Measurements from ENCODE around the gene APOBEC3G. TPM values are rescaled to one million over a fixed set of nuclear protein-coding genes. Genes with fewer than 3 reads are reported as not detected.
"Not testable (repeated sequence)": the region's sequence is repeated elsewhere in the genome, so short reads cannot be mapped to it uniquely, and the experiment has no call there.

APOBEC3G gene
- total and polyA plus RNA-seq, 12 donors: 1.9 to 17.7 (median 3.1) TPM

DNA sequence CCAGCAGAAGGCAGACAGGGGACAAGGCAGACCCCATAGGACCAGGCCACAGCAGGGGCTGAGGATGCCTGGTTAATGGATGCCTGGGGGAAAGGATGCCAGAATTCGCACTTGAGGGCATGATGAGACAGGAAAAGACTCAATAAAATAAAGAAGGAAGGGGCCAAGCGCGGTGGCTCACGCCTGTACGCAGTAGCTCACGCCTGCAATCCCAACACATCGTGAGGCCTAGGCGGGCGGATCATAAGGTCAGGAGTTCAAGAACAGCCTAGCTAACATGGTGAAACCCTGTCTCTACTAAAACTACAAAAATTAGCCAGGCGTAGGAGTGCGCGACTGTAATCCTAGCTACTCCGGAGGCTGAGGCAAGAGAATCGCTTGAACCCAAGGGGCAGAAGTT is 46.4 kb upstream of the APOBEC3G start:
- H3K27ac ChIP-seq: no peak overlapping the region
- H3K36me3 ChIP-seq: no peaks in the 10 kb centered on the region
- H3K9me3 ChIP-seq: no peaks in the 10 kb centered on the region
- H3K4me1 ChIP-seq: no peaks in the 10 kb centered on the region
- no peaks in the 10 kb centered on the region for H3K27me3 ChIP-seq
- intact Hi-C loops (cut with DNase I): no loop called here
- DNase-seq (no peak), ATAC-seq (no peak)
- 95% methylated on average over 14 of the region's 14 CpGs for WGBS, 2 donors
- no peak overlapping the region for H3K4me3 ChIP-seq
- TF ChIP-seq, protein P1, sequence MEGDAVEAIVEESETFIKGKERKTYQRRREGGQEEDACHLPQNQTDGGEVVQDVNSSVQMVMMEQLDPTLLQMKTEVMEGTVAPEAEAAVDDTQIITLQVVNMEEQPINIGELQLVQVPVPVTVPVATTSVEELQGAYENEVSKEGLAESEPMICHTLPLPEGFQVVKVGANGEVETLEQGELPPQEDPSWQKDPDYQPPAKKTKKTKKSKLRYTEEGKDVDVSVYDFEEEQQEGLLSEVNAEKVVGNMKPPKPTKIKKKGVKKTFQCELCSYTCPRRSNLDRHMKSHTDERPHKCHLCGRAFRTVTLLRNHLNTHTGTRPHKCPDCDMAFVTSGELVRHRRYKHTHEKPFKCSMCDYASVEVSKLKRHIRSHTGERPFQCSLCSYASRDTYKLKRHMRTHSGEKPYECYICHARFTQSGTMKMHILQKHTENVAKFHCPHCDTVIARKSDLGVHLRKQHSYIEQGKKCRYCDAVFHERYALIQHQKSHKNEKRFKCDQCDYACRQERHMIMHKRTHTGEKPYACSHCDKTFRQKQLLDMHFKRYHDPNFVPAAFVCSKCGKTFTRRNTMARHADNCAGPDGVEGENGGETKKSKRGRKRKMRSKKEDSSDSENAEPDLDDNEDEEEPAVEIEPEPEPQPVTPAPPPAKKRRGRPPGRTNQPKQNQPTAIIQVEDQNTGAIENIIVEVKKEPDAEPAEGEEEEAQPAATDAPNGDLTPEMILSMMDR (IDR thresholded peaks at IDR 0.05): no peak

DNA sequence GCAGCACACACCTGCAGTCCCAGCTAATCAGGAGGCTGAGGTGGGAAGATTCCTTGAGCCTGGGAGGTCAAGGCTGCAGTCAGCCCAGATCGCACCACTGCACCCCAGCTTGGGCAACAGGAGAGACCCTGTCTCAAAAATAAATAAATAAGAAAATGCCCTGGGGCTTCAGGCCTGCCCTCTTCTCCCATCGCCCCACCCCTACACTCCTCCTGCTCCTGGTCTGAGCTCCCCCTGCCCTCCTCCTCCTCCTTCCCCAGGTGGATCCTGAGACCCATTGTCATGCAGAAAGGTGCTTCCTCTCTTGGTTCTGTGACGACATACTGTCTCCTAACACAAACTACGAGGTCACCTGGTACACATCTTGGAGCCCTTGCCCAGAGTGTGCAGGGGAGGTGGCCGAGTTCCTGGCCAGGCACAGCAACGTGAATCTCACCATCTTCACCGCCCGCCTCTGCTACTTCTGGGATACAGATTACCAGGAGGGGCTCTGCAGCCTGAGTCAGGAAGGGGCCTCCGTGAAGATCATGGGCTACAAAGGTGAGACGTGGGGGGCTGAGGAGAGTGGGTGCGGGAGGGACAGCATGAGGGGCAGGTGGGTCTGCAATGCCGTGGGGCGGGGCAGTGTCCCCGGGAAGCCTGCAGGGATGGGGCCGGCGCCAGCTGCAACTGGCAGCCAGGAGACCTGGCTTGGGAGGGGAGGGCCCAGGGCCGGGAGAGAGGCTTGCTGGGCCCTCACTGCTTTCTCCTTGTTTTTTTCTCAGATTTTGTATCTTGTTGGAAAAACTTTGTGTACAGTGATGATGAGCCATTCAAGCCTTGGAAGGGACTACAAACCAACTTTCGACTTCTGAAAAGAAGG is 45.4 kb upstream of the APOBEC3G start:
- WGBS, 2 donors: 66 to 69% methylated on average over 16 of the region's 18 CpGs
- intact Hi-C loops (cut with DNase I); H3K36me3 ChIP-seq; H3K27me3 ChIP-seq; H3K4me3 ChIP-seq; ATAC-seq; DNase-seq; H3K9me3 ChIP-seq; H3K27ac ChIP-seq; H3K4me1 ChIP-seq: not testable (repeated sequence)

DNA sequence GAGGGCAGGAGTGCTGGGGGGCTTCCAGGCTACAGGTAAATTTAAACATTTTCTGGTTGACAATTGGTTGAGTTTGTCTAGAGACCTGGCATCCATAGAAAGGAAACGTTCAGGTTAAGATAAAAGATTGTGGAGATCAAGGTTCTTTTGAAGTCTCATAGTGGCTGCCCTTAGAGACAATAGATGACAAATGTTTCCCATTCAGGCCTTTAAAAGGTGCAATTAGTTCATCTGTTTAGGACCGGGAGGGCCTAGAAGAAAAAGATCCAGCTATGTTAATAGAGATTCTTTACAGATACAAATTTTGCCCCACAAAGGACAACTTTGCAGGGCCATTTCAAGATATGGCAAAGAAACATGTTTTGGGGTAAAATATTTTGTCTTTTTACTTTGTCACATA is 40.0 kb upstream of the APOBEC3G start:
- intact Hi-C loops (cut with DNase I); ATAC-seq: not testable (repeated sequence)

DNA sequence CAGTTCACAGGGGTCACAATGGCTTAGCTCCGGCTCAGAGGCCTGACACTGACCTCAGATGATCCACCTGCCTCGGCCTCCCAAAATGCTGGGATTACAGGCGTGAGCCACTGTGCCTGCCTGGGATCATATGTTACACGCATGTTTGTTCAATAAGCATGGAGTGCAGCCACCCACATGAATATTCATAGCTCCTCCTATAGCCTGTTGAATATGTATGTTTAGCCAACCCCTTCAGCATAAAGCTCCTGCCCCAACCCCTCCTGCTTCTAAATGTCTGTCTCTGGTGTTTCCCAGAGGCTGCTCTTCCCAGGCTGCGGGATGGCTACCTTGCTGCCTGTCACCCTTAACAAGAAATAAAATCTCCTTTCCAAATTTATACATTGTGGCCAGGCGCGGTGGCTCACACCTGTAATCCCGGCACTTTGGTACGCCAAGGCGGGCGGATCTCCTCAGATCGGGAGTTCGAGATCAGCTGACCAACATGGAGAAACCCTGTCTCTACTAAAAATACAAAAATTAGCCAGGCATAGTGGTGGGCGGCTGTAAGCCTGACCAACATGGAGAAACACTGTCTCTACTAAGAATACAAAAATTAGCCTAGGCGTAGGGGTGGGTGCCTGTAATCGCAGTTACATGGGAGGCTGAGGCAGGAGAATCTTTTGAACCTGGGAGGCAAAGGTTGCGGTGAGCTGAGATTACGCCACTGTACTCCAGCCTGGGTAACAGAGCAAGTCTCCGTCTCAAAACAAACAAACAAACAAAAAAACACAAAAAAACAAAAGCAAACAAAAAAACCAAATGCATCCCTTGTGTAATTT is 37.6 kb upstream of the APOBEC3G start:
- H3K27ac ChIP-seq: peak overlapping the region in 8 of 10 donors; percentile 52 to 93 (median 86)
- H3K4me3 ChIP-seq: peak overlapping the region in 3 of 10 donors; percentile 64 to 80 (median 73)
- ATAC-seq: no peak

More for the DNA sequence above, 40.0 kb upstream of the APOBEC3G start:
- not testable (repeated sequence) for H3K27ac ChIP-seq, H3K9me3 ChIP-seq, H3K4me3 ChIP-seq, H3K27me3 ChIP-seq, H3K36me3 ChIP-seq, DNase-seq
- WGBS, 2 donors: 52 to 53% methylated on average over 2 of the region's 2 CpGs
- H3K4me1 ChIP-seq: peaks cover 4 to 19% (median 11%) of the 10 kb centered on the region in 9 donors

DNA sequence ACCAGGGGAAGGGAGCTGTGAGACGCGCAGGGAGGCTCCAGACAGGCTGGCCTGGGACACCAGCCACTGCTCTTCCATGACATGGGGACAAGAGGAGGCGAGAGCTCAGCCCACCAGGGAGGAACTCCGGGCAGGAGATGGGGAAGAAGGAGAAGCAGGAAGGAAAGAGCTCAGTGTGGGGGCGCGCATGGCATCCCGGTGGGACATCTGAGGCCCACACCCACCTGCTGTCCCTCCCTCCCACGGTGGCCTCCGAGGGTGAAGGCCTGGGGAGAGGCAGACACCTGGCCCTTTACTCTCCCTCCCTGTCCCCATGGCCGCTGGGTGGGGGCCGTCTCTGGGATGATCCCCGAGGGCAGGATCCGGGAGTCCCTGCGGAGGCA is 36.9 kb upstream of the APOBEC3G start:
- Histone ChIP-seq H3K27ac (peak overlapping the region in 9 of 10 donors; percentile 52 to 93 (median 85)), H3K36me3 (peaks cover 0 to 12% (median 0%) of the 10 kb centered on the region in 9 donors), H3K4me3 (peak overlapping the region; percentile 46 to 80 (median 64)), H3K4me1 (peaks cover 4 to 21% (median 12%) of the 10 kb centered on the region in 9 donors)
- ATAC-seq: peak in 5 of 8 donors; percentile 15 to 46 (median 36)
- 23 to 34% methylated on average over 8 to 11 of the region's 14 CpGs for WGBS, 2 donors
- DNase-seq; H3K9me3 ChIP-seq; H3K27me3 ChIP-seq; intact Hi-C loops (cut with DNase I): not testable (repeated sequence)

More for the DNA sequence above, 37.6 kb upstream of the APOBEC3G start:
- no peak for DNase-seq
- intact Hi-C loops (cut with DNase I): no loop called here
- TF ChIP-seq, protein P1 (IDR thresholded peaks at IDR 0.05): no peak
- H3K36me3 ChIP-seq: peaks cover 0 to 10% (median 0%) of the 10 kb centered on the region in 9 donors
- H3K9me3 ChIP-seq: no peaks in the 10 kb centered on the region
- no peaks in the 10 kb centered on the region for H3K27me3 ChIP-seq
- 92 to 93% methylated on average over 19 of the region's 19 CpGs for WGBS, 2 donors
- H3K4me1 ChIP-seq: peaks cover 4 to 21% (median 12%) of the 10 kb centered on the region in 9 donors

DNA sequence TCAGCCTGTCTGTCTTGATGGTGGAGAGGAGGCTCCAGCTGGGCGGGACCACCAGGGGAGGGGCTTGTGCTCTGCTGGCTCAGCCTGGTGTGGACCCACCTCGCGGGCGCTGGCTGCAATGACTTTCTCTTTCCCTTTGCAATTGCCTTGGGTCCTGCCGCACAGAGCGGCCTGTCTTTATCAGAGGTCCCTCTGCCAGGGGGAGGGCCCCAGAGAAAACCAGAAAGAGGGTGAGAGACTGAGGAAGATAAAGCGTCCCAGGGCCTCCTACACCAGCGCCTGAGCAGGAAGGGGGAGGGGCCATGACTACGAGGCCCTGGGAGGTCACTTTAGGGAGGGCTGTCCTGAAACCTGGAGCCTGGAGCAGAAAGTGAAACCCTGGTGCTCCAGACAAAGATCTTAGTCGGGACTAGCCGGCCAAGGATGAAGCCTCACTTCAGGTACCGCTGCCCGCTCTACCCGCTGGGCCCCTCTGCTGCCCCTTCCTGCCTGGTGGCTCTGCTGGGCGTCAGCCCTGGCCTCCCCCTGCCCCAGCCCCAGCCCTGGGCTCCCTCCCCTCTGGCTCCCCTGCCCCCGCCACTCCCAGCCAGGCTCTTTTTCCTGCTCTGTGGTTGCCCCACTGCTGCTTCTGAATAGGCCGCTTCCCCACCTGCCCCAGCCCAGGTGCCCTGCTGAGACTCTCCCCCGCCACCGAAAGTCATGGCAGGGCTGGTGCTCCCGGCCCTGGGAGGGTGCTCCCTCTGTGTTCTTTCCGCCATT is 36.4 kb upstream of the APOBEC3G start, which contains the start of gene APOBEC3F:
APOBEC3F (plus strand) TSS at position 327 of the 759 bp plus-strand sequence; CDS start at position 424, 97 bp downstream.
- Histone ChIP-seq H3K4me1 (peaks cover 4 to 21% (median 12%) of the 10 kb centered on the region in 9 donors), H3K27ac (peak within 1 kb of the TSS in 9 of 10 donors; percentile 77 to 93 (median 85)), H3K4me3 (peak within 1 kb of the TSS; percentile 46 to 80 (median 64)), H3K36me3 (peaks cover 0 to 17% (median 0%) of the 10 kb centered on the region in 9 donors)
- intact Hi-C loops (cut with DNase I); H3K27me3 ChIP-seq; H3K9me3 ChIP-seq: not testable (repeated sequence)
- peak; percentile 66 to 68 for DNase-seq
- 3 to 5% methylated on average over 13 to 21 of the region's 21 CpGs for WGBS, 2 donors
- ATAC-seq: peak; percentile 89 to 97 (median 94)
